Endothelial cell of umbilical vein (primary cell): Measurements from ENCODE around the gene DENND1A.

ENCODE experiments used
- CTCF ChIP-seq, 2 donors: IDR thresholded peaks; 1 replicate in 1 of 2; 2 replicates in 1 of 2; pipeline ENCODE4 v1.5.1; 2011; ENCODE audit warnings: low read length in 2 of 2, mild to moderate bottlenecking in 2 of 2, moderate library complexity in 2 of 2, control low read depth in 1 of 2, inconsistent platforms in 1 of 2, low read depth in 1 of 2; ENCODE audit not compliant: insufficient read depth in 1 of 2; ENCODE audit errors: extremely low read depth in 1 of 2
- EZH2 ChIP-seq: IDR thresholded peaks from 2 replicates; pipeline ENCODE4 v1.6.1; 2012; ENCODE audit warnings: borderline replicate concordance, low read depth, mild to moderate bottlenecking, moderate library complexity, low read length, inconsistent platforms; ENCODE audit not compliant: severe bottlenecking
- MYC ChIP-seq: IDR thresholded peaks from one replicate; pipeline ENCODE4 v1.6.1; 2011; ENCODE audit warnings: mild to moderate bottlenecking, low read depth, low read length
- POLR2A ChIP-seq: IDR thresholded peaks from 2 replicates; pipeline ENCODE4 v1.6.1; 2012; ENCODE audit warnings: low read depth, mild to moderate bottlenecking, control low read depth, low read length
- TF ChIP-seq, protein P1 (sequence below): IDR thresholded peaks from 2 replicates; pipeline ENCODE4 v1.6.1; 2011; ENCODE audit not compliant: insufficient read depth, insufficient read length

DNA sequence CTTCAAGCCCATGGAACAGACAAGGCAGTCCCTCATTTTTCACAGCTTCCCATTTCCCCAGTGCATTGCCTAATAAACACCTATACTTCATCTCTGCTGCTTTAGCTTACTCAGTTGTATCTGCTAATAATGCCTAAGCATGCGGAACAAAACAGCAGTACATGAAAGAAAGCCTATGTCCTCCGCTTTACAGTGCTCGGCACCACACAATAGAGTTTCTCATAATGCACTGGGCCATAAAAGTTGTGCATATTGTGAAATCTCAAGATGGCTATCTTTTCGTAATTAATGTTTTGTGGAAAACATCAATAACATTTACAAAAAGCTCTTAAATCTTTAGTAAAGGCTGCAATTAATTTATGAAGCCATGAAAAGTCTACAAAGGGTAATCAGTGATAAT, 69.3 kb downstream of the DENND1A start:
- TF ChIP-seq CTCF (IDR thresholded peaks at IDR 0.05; ENCODE audit: extremely low read depth in 1 of 2, insufficient read depth in 1 of 2, low read depth in 1 of 2, low read length in 2 of 2): no peak
- TF ChIP-seq, protein P1, sequence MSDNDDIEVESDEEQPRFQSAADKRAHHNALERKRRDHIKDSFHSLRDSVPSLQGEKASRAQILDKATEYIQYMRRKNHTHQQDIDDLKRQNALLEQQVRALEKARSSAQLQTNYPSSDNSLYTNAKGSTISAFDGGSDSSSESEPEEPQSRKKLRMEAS: no peak
- TF ChIP-seq POLR2A: no peak
- TF ChIP-seq EZH2: no peak
- no peak for TF ChIP-seq MYC
